Measurements from ENCODE around the gene LPCAT3. TPM values are rescaled to one million over a fixed set of nuclear protein-coding genes. Genes with fewer than 3 reads are reported as not detected.
A peak's percentile ranks its signal among the peaks of the same experiment; 100 is the strongest.

Gene LPCAT3
- polyA plus RNA-seq, 2 of the 4 experiments (the other 2 are of a cell fraction), result 42.8 to 53.4 TPM

GRCh38 chr12:6996040-6996441 is 22.2 kb downstream of the LPCAT3 start (continued):
- TF ChIP-seq MAFK (IDR thresholded peaks at IDR 0.05; ENCODE audit: partially characterized antibody) (no peak), CBX2 (IDR thresholded peaks at IDR 0.05; ENCODE audit: borderline replicate concordance, low read depth) (no peak), HOXA7 (CRISPR knock-in tag; IDR thresholded peaks at IDR 0.05) (no peak), BCL3 (IDR thresholded peaks at IDR 0.05) (no peak), ESRRA (IDR thresholded peaks at IDR 0.05; ENCODE audit: borderline replicate concordance, low read length) (no peak), REST (IDR thresholded peaks at IDR 0.05) (no peak)

GRCh38 chr12:6987956-6988553 is 30.2 kb downstream of the LPCAT3 start:
- ChIA-PET POLR2A (no interaction called here), CTCF (interaction anchor here (1.2 to 2.0 kb wide), 4 partner anchors 9 to 122 kb away, joined by 3 to 4 read pairs (median 4); no protein-coding TSS in a partner anchor)
- DNase-seq (ENCODE audit: low read depth in 1 of 2, low spot score in 1 of 2) (no peak), ATAC-seq (peak; percentile 13 to 47; a peak in 3 of 6 replicates), FAIRE-seq (no peak)
- Histone ChIP-seq H3K9me3 (no peaks in the 10 kb centered on the region), H3K4me1 (no peaks in the 10 kb centered on the region), H3K4me3 (no peak overlapping the region), H3K4me2 (no peak overlapping the region), H3K27ac (no peak overlapping the region)
- 93% methylated on average over 11 of the region's 11 CpGs for WGBS (ENCODE audit: missing lambda C conversion rate)
- no peak for TF ChIP-seq HOXB5 (CRISPR knock-in tag; IDR thresholded peaks at IDR 0.05)
- TF ChIP-seq PBX3 (IDR thresholded peaks at IDR 0.05), result no peak
- TF ChIP-seq JUN (IDR thresholded peaks at IDR 0.05), result no peak
- TF ChIP-seq TFCP2L1 (CRISPR knock-in tag; IDR thresholded peaks at IDR 0.05), result no peak
- TF ChIP-seq CBX2 (IDR thresholded peaks at IDR 0.05; ENCODE audit: borderline replicate concordance, low read depth), result no peak
- no peak for TF ChIP-seq MYC (IDR thresholded peaks at IDR 0.05; ENCODE audit: borderline replicate concordance, low read length)
- no peak for TF ChIP-seq FOXS1 (CRISPR knock-in tag; IDR thresholded peaks at IDR 0.05)
- no peak for TF ChIP-seq ZFP36 (IDR thresholded peaks at IDR 0.05; ENCODE audit: borderline replicate concordance, partially characterized antibody)
- no peak for TF ChIP-seq KDM1A (IDR thresholded peaks at IDR 0.05; ENCODE audit: low read depth)
- TF ChIP-seq ELK1 (IDR thresholded peaks at IDR 0.05; ENCODE audit: low read depth, low read length), result no peak
- TF ChIP-seq TP53 (CRISPR knock-in tag; IDR thresholded peaks at IDR 0.05), result no peak
- no peak for TF ChIP-seq MAZ (IDR thresholded peaks at IDR 0.05; ENCODE audit: borderline replicate concordance, low read depth, low read length)
- no peak for TF ChIP-seq BCL3 (IDR thresholded peaks at IDR 0.05)
- TF ChIP-seq HMGXB4 (CRISPR knock-in tag; IDR thresholded peaks at IDR 0.05; ENCODE audit: borderline replicate concordance), result no peak
- no peak for TF ChIP-seq SMC3 (IDR thresholded peaks at IDR 0.05)
- no peak for TF ChIP-seq HDAC2 (IDR thresholded peaks at IDR 0.05)
- no peak for TF ChIP-seq HEYL (CRISPR knock-in tag; IDR thresholded peaks at IDR 0.05)
- no peak for TF ChIP-seq NR3C1 (IDR thresholded peaks at IDR 0.05)
- TF ChIP-seq GATA3 (IDR thresholded peaks at IDR 0.05; ENCODE audit: borderline replicate concordance), result no peak
- no peak for TF ChIP-seq PHF8 (IDR thresholded peaks at IDR 0.05; ENCODE audit: borderline replicate concordance, low read depth)
